ENCODE data around the gene RIMS4.

RIMS4 gene

GRCh38 chr20:44819936-44820335, 9.6 kb upstream of the RIMS4 start:
- Histone ChIP-seq H3K4me3 (no peak overlapping the region), H3K9me3 (ENCODE audit: low read depth, low read length) (no peaks in the 10 kb centered on the region), H3K27ac (no peak overlapping the region), H3K9ac (ENCODE audit: insufficient read length) (no peak overlapping the region), H3K36me3 (ENCODE audit: insufficient read depth, low read length) (no peaks in the 10 kb centered on the region)
- no peak for DNase-seq (ENCODE audit: low read depth, low spot score)
- TF ChIP-seq FOXP2 (optimal IDR thresholded peaks at IDR 0.05; ENCODE audit: control extremely low read depth, extremely low read length, insufficient read depth): no peak
- TF ChIP-seq EZH2 (IDR thresholded peaks at IDR 0.05): no peak
- no peak for TF ChIP-seq POLR2AphosphoS5 (IDR thresholded peaks at IDR 0.05; ENCODE audit: borderline replicate concordance, low read depth, low read length)

- TF ChIP-seq POLR2AphosphoS5 (IDR thresholded peaks at IDR 0.05; ENCODE audit: borderline replicate concordance, low read depth, low read length) (no peak), FOXP2 (optimal IDR thresholded peaks at IDR 0.05; ENCODE audit: control extremely low read depth, extremely low read length, insufficient read depth) (no peak), EZH2 (IDR thresholded peaks at IDR 0.05) (no peak)
- DNase-seq (ENCODE audit: low read depth, low spot score): no peak
- H3K27ac ChIP-seq: no peak overlapping the region
- no peak overlapping the region for H3K4me3 ChIP-seq
- no peaks in the 10 kb centered on the region for H3K9me3 ChIP-seq (ENCODE audit: low read depth, low read length)
- H3K36me3 ChIP-seq (ENCODE audit: insufficient read depth, low read length): no peaks in the 10 kb centered on the region
- H3K9ac ChIP-seq (ENCODE audit: insufficient read length): no peak overlapping the region
Measured at GRCh38 chr20:44817143-44817910, 7.0 kb upstream of the RIMS4 start.

- Histone ChIP-seq H3K9ac (ENCODE audit: insufficient read length) (no peak overlapping the region), H3K27ac (no peak overlapping the region), H3K9me3 (ENCODE audit: low read depth, low read length) (no peaks in the 10 kb centered on the region), H3K4me3 (no peak overlapping the region), H3K36me3 (ENCODE audit: insufficient read depth, low read length) (no peaks in the 10 kb centered on the region)
- no peak for TF ChIP-seq POLR2AphosphoS5 (IDR thresholded peaks at IDR 0.05; ENCODE audit: borderline replicate concordance, low read depth, low read length)
- no peak for TF ChIP-seq EZH2 (IDR thresholded peaks at IDR 0.05)
- TF ChIP-seq FOXP2 (optimal IDR thresholded peaks at IDR 0.05; ENCODE audit: control extremely low read depth, extremely low read length, insufficient read depth): no peak
- no peak for DNase-seq (ENCODE audit: low read depth, low spot score)
Measured at GRCh38 chr20:44814937-44815336, 4.6 kb upstream of the RIMS4 start.

- no peak for TF ChIP-seq FOXP2 (optimal IDR thresholded peaks at IDR 0.05; ENCODE audit: control extremely low read depth, extremely low read length, insufficient read depth)
- no peak for TF ChIP-seq EZH2 (IDR thresholded peaks at IDR 0.05)
- no peak for TF ChIP-seq POLR2AphosphoS5 (IDR thresholded peaks at IDR 0.05; ENCODE audit: borderline replicate concordance, low read depth, low read length)
- H3K9me3 ChIP-seq (ENCODE audit: low read depth, low read length): no peaks in the 10 kb centered on the region
- H3K9ac ChIP-seq (ENCODE audit: insufficient read length): no peak overlapping the region
- no peak overlapping the region for H3K27ac ChIP-seq
- DNase-seq (ENCODE audit: low read depth, low spot score): no peak
- no peak overlapping the region for H3K4me3 ChIP-seq
- H3K36me3 ChIP-seq (ENCODE audit: insufficient read depth, low read length): no peaks in the 10 kb centered on the region
Measured at GRCh38 chr20:44811150-44811685, 872 bp upstream of the RIMS4 start.

- no peak overlapping the region for H3K4me3 ChIP-seq
- no peaks in the 10 kb centered on the region for H3K9me3 ChIP-seq (ENCODE audit: low read depth, low read length)
- no peak overlapping the region for H3K27ac ChIP-seq
- H3K9ac ChIP-seq (ENCODE audit: insufficient read length): no peak overlapping the region
- TF ChIP-seq EZH2 (IDR thresholded peaks at IDR 0.05) (no peak), FOXP2 (optimal IDR thresholded peaks at IDR 0.05; ENCODE audit: control extremely low read depth, extremely low read length, insufficient read depth) (no peak), POLR2AphosphoS5 (IDR thresholded peaks at IDR 0.05; ENCODE audit: borderline replicate concordance, low read depth, low read length) (no peak)
- no peak for DNase-seq (ENCODE audit: low read depth, low spot score)
- no peaks in the 10 kb centered on the region for H3K36me3 ChIP-seq (ENCODE audit: insufficient read depth, low read length)
Measured at GRCh38 chr20:44810061-44810390, 320 bp downstream of the RIMS4 start.

- no peak overlapping the region for H3K9ac ChIP-seq (ENCODE audit: insufficient read length)
Measured at GRCh38 chr20:44809380-44810060, 826 bp downstream of the RIMS4 start.

GRCh38 chr20:44807684-44808056, 2.7 kb downstream of the RIMS4 start:
- Histone ChIP-seq H3K27ac (no peak overlapping the region), H3K9me3 (ENCODE audit: low read depth, low read length) (no peaks in the 10 kb centered on the region), H3K4me3 (no peak overlapping the region), H3K36me3 (ENCODE audit: insufficient read depth, low read length) (no peaks in the 10 kb centered on the region), H3K9ac (ENCODE audit: insufficient read length) (no peak overlapping the region)
- no peak for DNase-seq (ENCODE audit: low read depth, low spot score)
- TF ChIP-seq POLR2AphosphoS5 (IDR thresholded peaks at IDR 0.05; ENCODE audit: borderline replicate concordance, low read depth, low read length) (no peak), EZH2 (IDR thresholded peaks at IDR 0.05) (no peak), FOXP2 (optimal IDR thresholded peaks at IDR 0.05; ENCODE audit: control extremely low read depth, extremely low read length, insufficient read depth) (no peak)

More at GRCh38 chr20:44809380-44810060, 826 bp downstream of the RIMS4 start:
- TF ChIP-seq POLR2AphosphoS5 (IDR thresholded peaks at IDR 0.05; ENCODE audit: borderline replicate concordance, low read depth, low read length): no peak
- no peak overlapping the region for H3K4me3 ChIP-seq
- H3K36me3 ChIP-seq (ENCODE audit: insufficient read depth, low read length): no peaks in the 10 kb centered on the region
- no peaks in the 10 kb centered on the region for H3K9me3 ChIP-seq (ENCODE audit: low read depth, low read length)
- DNase-seq (ENCODE audit: low read depth, low spot score): no peak
- no peak overlapping the region for H3K27ac ChIP-seq

- Histone ChIP-seq H3K9me3 (ENCODE audit: low read depth, low read length) (no peaks in the 10 kb centered on the region), H3K9ac (ENCODE audit: insufficient read length) (no peak overlapping the region), H3K4me3 (no peak overlapping the region), H3K36me3 (ENCODE audit: insufficient read depth, low read length) (no peaks in the 10 kb centered on the region), H3K27ac (no peak overlapping the region)
- TF ChIP-seq FOXP2 (optimal IDR thresholded peaks at IDR 0.05; ENCODE audit: control extremely low read depth, extremely low read length, insufficient read depth): no peak
- TF ChIP-seq POLR2AphosphoS5 (IDR thresholded peaks at IDR 0.05; ENCODE audit: borderline replicate concordance, low read depth, low read length): no peak
- no peak for TF ChIP-seq EZH2 (IDR thresholded peaks at IDR 0.05)
- DNase-seq (ENCODE audit: low read depth, low spot score): no peak
Measured at GRCh38 chr20:44807051-44807683, 3.2 kb downstream of the RIMS4 start.
